ENCODE measurements around the gene CHST12.

GRCh38 chr7:2431260-2431867 is 28.0 kb downstream of the CHST12 start:
- peak; percentile 65 for TF ChIP-seq CTCF (IDR thresholded peaks at IDR 0.05)
- no peak for TF ChIP-seq ZFX (IDR thresholded peaks at IDR 0.05; ENCODE audit: borderline replicate concordance)

All from 22Rv1 (cell line).